GM21526 (cell line): ENCODE results near the gene ST3GAL2.
"Not testable (repeated sequence)": the region's sequence is repeated elsewhere in the genome, so short reads cannot be mapped to it uniquely, and the experiment has no call there.

Source experiments
- ATAC-seq: cut with Tn5 transposase; IDR thresholded peaks from one replicate; pipeline ENCODE4 v1.9.1; 2021; ENCODE audit warnings: moderate library complexity; ENCODE audit not compliant: unreplicated experiment, low FRiP score

ST3GAL2 gene

GRCh38 chr16:70391881-70392481, 46.9 kb downstream of the ST3GAL2 start:
- no peak for ATAC-seq

GRCh38 chr16:70391446-70391845, 47.5 kb downstream of the ST3GAL2 start:
- no peak for ATAC-seq

- no peak for ATAC-seq
Observed at GRCh38 chr16:70390774-70391173, 48.1 kb downstream of the ST3GAL2 start.

- no peak for ATAC-seq
Observed at GRCh38 chr16:70388006-70388680, 50.8 kb downstream of the ST3GAL2 start.

GRCh38 chr16:70386289-70386986, 52.5 kb downstream of the ST3GAL2 start:
- ATAC-seq, result not testable (repeated sequence)

- ATAC-seq, result no peak
Observed at GRCh38 chr16:70383421-70383960, 55.4 kb downstream of the ST3GAL2 start.

- peak; percentile 12 for ATAC-seq
Observed at GRCh38 chr16:70381604-70382342, 57.1 kb downstream of the ST3GAL2 start.

GRCh38 chr16:70380919-70381603, 57.8 kb downstream of the ST3GAL2 start:
- peak; percentile 84 for ATAC-seq

GRCh38 chr16:70380248-70380918, 58.5 kb downstream of the ST3GAL2 start:
- no peak for ATAC-seq

- no peak for ATAC-seq
Observed at GRCh38 chr16:70378869-70379493, 59.9 kb downstream of the ST3GAL2 start.

GRCh38 chr16:70377782-70378181, 61.1 kb downstream of the ST3GAL2 start:
- no peak for ATAC-seq

GRCh38 chr16:70375636-70376611, 63.0 kb downstream of the ST3GAL2 start:
- ATAC-seq, result no peak

GRCh38 chr16:70374213-70374612, 64.7 kb downstream of the ST3GAL2 start:
- ATAC-seq, result no peak

- no peak for ATAC-seq
Observed at GRCh38 chr16:70372921-70373728, 65.8 kb downstream of the ST3GAL2 start.

- ATAC-seq, result no peak
Observed at GRCh38 chr16:70370924-70371323, 68.0 kb downstream of the ST3GAL2 start.

- not testable (repeated sequence) for ATAC-seq
Observed at GRCh38 chr16:70370145-70370544, 68.8 kb downstream of the ST3GAL2 start.

- no peak for ATAC-seq
Observed at GRCh38 chr16:70364399-70364798, 74.5 kb downstream of the ST3GAL2 start.
